LHCN-M2 (cell line): ENCODE results near the gene TESK1. TPM values are rescaled to one million over a fixed set of nuclear protein-coding genes. Genes with fewer than 3 reads are reported as not detected.
"Not testable (repeated sequence)": the region's sequence is repeated elsewhere in the genome, so short reads cannot be mapped to it uniquely, and the experiment has no call there.

Source experiments
- DNase-seq: peaks from one replicate; pipeline ENCODE4 v3.0.0-alpha.2; 2012; ENCODE audit warnings: low read depth
- total RNA-seq: library from RNA; depleted of rRNA; stranded (reverse); fragments of >200 nt; gene quantifications from 2 replicates; pipeline ENCODE4 v1.2.3, GENCODE V29; 2014

TESK1 gene
- total RNA-seq, 1 experiment from 2014 or later = 26.8 TPM

DNA sequence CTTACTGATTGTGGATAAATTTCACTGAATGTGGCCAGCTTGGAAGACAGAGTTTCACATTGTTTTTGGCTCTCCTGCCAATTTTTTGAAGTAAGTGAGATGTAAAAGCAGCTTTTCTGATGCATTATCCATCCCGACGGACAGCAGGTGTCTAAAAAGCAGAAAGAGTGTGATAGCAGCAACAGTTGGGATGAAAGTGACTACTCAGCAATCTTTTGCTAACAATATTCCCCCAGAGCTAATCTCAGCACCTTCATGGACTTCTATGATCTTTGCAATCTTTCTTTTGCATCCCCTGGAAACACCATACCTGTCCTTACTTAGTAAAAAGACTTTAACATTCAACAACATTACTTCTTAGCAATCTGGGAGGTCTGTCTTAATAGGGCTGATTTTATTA is 7.8 kb downstream of the TESK1 start:
- DNase-seq = no peak

- no peak for DNase-seq
Observed at GRCh38 chr9:35615981-35616680, 11.1 kb downstream of the TESK1 start.

GRCh38 chr9:35616681-35617459 is 11.8 kb downstream of the TESK1 start:
- DNase-seq = no peak

GRCh38 chr9:35617548-35617947 is 12.5 kb downstream of the TESK1 start:
- no peak for DNase-seq

DNA sequence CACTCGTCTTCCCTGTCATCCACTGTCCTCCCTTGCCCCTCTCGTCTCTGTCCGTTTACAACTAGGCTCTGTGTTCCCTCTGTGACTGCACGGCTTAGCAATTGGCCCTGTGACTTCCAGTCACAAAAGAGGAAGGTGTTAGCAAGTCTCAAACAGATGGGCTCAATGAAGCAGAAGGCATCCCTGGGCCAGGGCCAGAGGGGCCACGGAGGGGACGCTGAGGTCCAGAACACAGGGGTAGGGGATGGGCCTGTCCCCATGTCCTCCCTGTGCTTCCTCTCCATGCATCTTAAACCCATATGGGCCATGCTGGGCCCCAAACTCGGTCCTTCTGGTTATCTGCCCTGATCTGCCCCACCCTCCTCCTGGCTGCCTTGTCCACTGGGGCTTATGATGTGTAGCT is 13.3 kb downstream of the TESK1 start, which contains the start of gene CD72:
TSS of gene CD72 (minus strand) at position 89 of the 403 bp plus-strand sequence. CDS start 110 bp downstream, outside the sequence.
- DNase-seq = no peak

DNA sequence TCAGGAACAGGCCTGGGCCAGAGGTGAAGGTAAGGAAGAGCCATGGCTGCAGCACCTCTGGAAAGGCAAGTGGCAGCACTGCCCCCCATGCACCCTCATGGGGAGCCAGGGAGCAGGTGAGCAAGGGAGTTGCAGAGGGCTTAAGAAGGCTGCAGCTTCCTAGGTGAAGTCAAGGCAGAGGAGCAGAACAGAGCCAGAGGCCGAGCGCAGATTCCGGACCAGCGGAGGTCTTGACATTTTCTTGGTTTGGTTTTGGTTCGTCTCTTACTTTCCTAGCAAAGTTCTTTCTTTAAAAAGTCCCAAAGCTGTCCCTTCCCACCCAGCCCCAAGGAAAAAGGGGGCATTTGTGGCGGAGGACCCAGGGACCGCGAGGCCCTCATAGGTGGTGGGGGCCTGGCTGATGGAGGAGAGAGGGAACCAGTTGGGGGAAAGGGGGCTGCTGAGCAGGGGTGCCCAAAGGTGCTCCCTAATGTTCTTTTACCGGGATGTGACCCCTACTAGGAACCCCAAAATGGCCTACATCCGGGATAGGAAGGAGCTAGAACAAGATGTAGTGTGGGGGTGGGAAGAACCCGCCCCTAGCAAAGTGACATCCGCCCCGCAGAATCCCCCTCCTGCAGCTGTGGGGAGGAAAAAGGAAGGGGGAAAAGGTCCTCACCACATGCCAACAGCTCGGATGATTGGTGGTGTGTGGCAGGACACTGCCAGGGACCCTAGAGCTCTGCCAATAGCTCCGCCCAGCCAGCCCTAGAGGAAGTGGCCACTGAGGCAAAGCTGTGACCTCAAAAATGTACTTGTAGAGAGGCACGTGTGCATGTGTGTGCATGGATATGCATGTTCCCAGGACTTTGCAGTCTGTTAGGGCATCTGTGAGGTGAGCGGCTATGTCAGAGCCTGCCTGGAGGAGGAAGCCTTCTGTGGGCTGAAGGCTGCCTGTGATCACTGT is 14.1 kb downstream of the TESK1 start:
- peak; percentile 40 for DNase-seq

- DNase-seq = peak; percentile 41
Observed at GRCh38 chr9:35619800-35620158, 14.7 kb downstream of the TESK1 start.

- no peak for DNase-seq
Observed at GRCh38 chr9:35627575-35627974, 22.5 kb downstream of the TESK1 start.

- DNase-seq = no peak
Observed at GRCh38 chr9:35628389-35628991, 23.4 kb downstream of the TESK1 start.

DNA sequence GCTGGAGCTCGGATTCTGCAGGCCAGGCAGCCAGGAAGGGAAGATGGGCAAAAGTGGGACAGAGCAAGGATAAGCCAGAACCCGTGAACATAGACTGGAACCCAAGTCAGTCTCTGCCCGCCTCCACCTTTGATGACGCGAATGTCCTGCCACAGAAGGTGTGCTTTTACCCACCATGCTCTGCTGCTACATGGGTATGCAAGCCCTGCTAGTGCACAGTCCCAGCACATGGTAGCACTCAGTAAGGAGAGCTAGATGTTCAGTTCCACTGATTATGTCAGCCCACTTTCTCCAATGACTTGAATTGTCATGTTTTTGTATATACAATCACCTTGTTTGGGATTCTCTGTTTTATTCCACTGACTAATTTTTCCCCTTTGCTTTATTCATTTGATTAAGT is 24.5 kb downstream of the TESK1 start:
- DNase-seq = no peak

GRCh38 chr9:35635730-35636129 is 30.7 kb downstream of the TESK1 start:
- no peak for DNase-seq

- DNase-seq = no peak
Observed at GRCh38 chr9:35636135-35636876, 31.2 kb downstream of the TESK1 start.

DNA sequence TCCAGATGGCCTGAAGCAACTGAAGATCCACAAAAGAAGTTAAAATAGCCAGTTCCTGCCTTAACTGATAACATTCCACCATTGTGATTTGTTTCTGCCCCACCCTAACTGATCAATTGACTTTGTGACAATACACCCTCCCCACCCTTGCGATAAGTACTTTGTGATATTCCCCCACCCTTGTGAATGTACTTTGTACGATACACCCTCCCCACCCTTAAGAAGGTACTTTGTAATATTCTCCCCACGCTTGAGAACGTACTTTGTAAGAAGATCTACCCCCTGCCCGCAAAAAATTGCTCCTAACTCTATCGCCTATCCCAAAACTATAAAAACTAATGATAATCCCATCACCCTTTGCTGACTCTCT is 31.8 kb downstream of the TESK1 start:
- not testable (repeated sequence) for DNase-seq

DNA sequence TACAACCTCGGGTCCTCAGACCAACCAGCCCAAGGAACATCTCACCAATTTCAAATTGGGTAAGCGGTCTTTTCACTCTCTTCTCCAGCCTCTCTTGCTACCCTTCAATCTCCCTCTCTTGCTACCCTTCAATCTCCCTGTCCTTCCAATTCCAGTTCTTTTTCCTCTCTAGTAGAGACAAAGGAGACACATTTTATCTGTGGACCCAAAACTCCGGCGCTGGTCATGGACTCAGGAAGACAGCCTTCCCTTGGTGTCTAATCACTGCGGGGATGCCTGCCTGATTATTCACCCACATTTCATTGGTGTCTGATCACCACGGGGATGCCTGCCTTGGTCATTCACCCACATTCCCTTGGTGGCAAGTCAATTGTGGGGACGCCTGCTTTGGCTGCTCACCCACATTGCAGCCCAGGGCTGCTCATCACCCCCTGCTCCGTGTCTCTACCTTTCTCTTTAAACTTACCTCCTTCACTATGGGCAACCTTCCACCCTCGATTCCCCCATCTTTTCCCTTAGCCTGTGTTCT is 32.4 kb downstream of the TESK1 start:
- not testable (repeated sequence) for DNase-seq

- not testable (repeated sequence) for DNase-seq
Observed at GRCh38 chr9:35638751-35639150, 33.7 kb downstream of the TESK1 start.

DNA sequence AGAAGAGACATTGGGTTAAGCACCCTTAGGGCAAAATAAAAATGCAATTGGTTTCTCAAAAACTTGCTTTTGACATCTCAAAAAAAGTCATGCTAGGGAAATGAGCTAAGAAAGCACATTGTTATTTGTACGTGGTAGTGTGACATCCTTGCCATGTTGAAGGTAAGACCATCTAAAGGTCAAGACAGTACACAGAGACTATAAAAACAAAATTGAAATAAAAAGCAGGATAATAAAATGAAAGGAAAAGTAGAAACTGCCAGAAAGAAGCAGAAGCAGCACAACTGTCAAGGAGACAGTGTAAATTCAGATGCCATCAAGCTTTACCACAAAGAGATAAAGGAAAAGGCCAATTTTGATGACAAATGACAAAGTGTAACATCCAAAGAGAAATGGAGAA is 34.2 kb downstream of the TESK1 start:
- not testable (repeated sequence) for DNase-seq

- no peak for DNase-seq
Observed at GRCh38 chr9:35639631-35640030, 34.6 kb downstream of the TESK1 start.

DNA sequence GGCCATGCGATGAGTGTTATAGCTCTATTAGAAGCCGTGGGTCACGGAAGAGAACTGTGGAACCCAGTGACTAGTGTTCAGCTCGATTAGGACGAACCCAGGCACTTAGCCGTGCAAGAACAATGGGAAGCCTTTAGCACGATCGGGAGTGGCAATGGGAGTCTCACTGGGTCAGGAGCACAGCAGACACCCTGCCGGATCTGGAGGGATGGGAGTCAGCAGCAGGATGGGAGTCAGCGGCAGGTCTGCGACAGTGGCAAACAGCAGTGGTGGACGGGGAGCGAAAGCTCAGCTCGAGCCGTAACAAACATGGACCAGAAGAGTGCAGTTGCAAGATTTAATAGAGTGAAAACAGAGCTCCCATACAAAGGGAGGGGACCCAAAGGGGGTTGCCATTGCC is 35.4 kb downstream of the TESK1 start:
- not testable (repeated sequence) for DNase-seq

- DNase-seq = not testable (repeated sequence)
Observed at GRCh38 chr9:35641478-35641877, 36.4 kb downstream of the TESK1 start.

- no peak for DNase-seq
Observed at GRCh38 chr9:35643046-35643445, 38.0 kb downstream of the TESK1 start.
